Measurements from ENCODE around the gene PANX2. TPM values are rescaled to one million over a fixed set of nuclear protein-coding genes. Genes with fewer than 3 reads are reported as not detected.
A peak's percentile ranks its signal among the peaks of the same experiment; 100 is the strongest.

The PANX2 gene
- total RNA-seq, 1 donor from 2014 or later: 0.26 TPM

GRCh38 chr22:50148991-50149721 lies 21.4 kb upstream of the PANX2 start:
- no peak for FAIRE-seq
- no peak overlapping the region for H3K4me3 ChIP-seq (ENCODE audit: low read depth, low read length)
- DNase-seq (ENCODE audit: low read depth): peak; percentile 95

DNA sequence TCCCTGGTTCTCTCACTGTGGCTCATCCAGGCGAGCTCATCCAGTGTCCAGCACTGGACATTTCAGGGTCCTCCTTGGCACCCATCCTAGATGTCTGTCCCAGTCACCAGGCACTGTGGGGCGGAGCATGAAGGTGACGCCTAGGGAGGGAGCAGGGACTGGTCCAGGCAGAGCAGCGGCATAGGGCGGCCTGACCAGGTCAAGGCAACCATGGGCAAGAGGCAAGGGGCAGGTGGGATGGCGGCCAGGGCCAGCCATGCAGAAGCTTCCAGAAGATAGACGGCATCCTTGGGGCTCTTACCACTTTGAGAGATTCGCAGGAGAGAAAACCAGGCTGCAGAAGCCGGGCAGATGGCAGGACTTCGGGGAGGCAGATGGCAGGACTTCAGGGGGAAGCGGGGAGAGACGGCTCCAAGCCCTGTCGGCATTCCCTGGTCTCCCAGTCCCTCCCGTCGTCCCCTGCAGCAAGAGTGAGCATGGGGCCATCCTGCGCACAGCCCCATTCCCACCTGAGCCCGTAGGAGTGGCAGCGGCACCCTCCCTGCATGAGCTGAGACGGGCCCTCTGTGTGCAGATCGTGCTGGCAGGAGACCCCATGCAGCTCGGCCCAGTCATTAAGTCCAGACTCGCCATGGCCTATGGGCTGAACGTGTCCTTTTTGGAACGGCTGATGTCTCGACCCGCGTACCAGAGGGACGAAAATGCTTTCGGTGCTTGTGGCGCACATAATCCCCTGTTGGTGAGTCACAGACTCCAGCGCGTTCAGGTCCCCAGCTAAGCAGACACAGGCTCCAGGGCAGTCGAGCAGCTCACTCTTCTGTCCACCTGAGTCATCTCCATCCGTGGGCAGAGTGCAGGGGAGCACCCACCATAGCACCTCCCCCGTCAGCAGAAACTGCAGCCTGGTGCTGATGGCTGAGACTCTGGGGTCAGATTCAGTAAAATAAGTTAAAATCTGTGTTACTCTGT lies 20.1 kb upstream of the PANX2 start:
- FAIRE-seq (peak; percentile 18), DNase-seq (ENCODE audit: low read depth) (no peak)
- Histone ChIP-seq H3K27me3 (ENCODE audit: control insufficient read depth, insufficient read depth, low read length) (no peaks in the 10 kb centered on the region), H3K4me3 (ENCODE audit: low read depth, low read length) (no peak overlapping the region), H3K36me3 (ENCODE audit: control insufficient read depth, insufficient read depth, low read length) (no peaks in the 10 kb centered on the region)
- TF ChIP-seq, protein P1, sequence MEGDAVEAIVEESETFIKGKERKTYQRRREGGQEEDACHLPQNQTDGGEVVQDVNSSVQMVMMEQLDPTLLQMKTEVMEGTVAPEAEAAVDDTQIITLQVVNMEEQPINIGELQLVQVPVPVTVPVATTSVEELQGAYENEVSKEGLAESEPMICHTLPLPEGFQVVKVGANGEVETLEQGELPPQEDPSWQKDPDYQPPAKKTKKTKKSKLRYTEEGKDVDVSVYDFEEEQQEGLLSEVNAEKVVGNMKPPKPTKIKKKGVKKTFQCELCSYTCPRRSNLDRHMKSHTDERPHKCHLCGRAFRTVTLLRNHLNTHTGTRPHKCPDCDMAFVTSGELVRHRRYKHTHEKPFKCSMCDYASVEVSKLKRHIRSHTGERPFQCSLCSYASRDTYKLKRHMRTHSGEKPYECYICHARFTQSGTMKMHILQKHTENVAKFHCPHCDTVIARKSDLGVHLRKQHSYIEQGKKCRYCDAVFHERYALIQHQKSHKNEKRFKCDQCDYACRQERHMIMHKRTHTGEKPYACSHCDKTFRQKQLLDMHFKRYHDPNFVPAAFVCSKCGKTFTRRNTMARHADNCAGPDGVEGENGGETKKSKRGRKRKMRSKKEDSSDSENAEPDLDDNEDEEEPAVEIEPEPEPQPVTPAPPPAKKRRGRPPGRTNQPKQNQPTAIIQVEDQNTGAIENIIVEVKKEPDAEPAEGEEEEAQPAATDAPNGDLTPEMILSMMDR (IDR thresholded peaks at IDR 0.05; ENCODE audit: insufficient read depth, low read length, severe bottlenecking): no peak

More at GRCh38 chr22:50148991-50149721, 21.4 kb upstream of the PANX2 start:
- Histone ChIP-seq H3K27me3 (ENCODE audit: control insufficient read depth, insufficient read depth, low read length) (no peaks in the 10 kb centered on the region), H3K36me3 (ENCODE audit: control insufficient read depth, insufficient read depth, low read length) (no peaks in the 10 kb centered on the region)
- TF ChIP-seq, protein P1 (IDR thresholded peaks at IDR 0.05; ENCODE audit: insufficient read depth, low read length, severe bottlenecking): peak; percentile 99

DNA sequence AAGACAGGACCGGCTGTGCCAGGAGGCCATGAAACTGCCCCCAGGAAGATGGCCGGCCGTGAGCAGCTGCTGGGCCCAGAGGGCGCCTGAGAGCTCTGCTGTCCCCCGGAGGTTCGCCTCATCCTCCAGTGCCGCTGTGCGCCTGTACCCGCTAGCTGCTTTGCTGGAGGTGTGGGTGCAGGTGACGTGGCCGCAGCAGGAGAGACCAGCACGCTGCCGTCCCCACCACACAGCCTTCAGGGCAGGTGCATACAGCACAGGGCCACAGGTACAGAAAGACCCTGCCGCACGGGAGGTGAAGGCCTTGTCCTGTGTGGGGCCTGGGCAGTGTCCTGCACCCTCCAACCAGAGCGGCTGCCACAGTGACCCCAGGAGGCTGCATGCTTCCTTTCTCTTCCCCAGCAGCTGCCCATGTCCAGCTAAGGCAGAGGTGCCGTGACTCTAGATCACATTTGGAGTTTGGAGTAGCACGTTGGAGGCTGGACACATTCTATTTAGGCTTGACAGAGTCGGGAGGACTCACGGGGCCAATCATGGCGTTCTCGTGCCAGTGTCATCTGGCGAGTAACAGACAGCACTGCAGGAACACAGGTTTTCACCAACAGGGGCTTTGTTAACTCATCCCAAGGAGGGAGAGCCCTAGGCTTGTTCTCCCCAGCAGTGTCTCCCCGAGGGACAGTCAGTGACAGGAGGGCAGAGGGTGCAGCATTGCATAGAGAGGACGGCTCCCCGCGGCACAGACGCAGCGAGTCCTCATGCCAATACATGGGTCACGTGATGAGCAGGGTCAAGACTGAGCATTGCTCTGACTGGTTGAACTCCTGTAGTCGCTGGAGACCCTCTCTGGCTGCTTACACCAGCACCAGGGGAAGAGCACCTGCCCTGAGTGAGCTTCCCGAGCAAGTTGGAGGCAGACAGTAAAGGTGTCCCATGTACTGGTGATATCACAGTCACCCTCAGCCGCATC lies 18.7 kb upstream of the PANX2 start:
- Histone ChIP-seq H3K36me3 (ENCODE audit: control insufficient read depth, insufficient read depth, low read length) (no peaks in the 10 kb centered on the region), H3K4me3 (ENCODE audit: low read depth, low read length) (no peak overlapping the region), H3K27me3 (ENCODE audit: control insufficient read depth, insufficient read depth, low read length) (no peaks in the 10 kb centered on the region)
- FAIRE-seq: peak; percentile 92
- TF ChIP-seq, protein P1 (IDR thresholded peaks at IDR 0.05; ENCODE audit: insufficient read depth, low read length, severe bottlenecking): no peak
- no peak for DNase-seq (ENCODE audit: low read depth)

GRCh38 chr22:50153056-50153755 lies 17.3 kb upstream of the PANX2 start:
- no peak for FAIRE-seq

More at GRCh38 chr22:50153056-50153755, 17.3 kb upstream of the PANX2 start:
- Histone ChIP-seq H3K36me3 (ENCODE audit: control insufficient read depth, insufficient read depth, low read length) (no peaks in the 10 kb centered on the region), H3K27me3 (ENCODE audit: control insufficient read depth, insufficient read depth, low read length) (no peaks in the 10 kb centered on the region), H3K4me3 (ENCODE audit: low read depth, low read length) (no peak overlapping the region)
- TF ChIP-seq, protein P1 (IDR thresholded peaks at IDR 0.05; ENCODE audit: insufficient read depth, low read length, severe bottlenecking): no peak
- DNase-seq (ENCODE audit: low read depth): no peak
